NB4 (cell line): ENCODE data around the gene HOMER2.

Experiments
- DNase-seq: peaks from one replicate; pipeline ENCODE4 v3.0.0; 2010; ENCODE audit warnings: low read depth
- H3K4me3 ChIP-seq: one replicate; pipeline ENCODE4 v1.5.1; 2011; ENCODE audit warnings: mild to moderate bottlenecking, low read depth, low read length, moderate library complexity
- CTCF ChIP-seq: IDR thresholded peaks from one replicate; pipeline ENCODE4 v1.5.1; 2012; ENCODE audit warnings: low read depth, low read length
- MAX ChIP-seq: IDR thresholded peaks from 2 replicates; pipeline ENCODE4 v1.6.1; 2011; ENCODE audit warnings: low read depth, low read length
- MYC ChIP-seq: IDR thresholded peaks from 2 replicates; pipeline ENCODE4 v1.6.1; 2011; ENCODE audit warnings: low read depth, low read length
- POLR2A ChIP-seq: IDR thresholded peaks from 2 replicates; pipeline ENCODE4 v1.6.1; 2011; ENCODE audit warnings: mild to moderate bottlenecking; ENCODE audit not compliant: insufficient read length; ENCODE audit errors: extremely low read depth

HOMER2 gene

GRCh38 chr15:82851981-82852511 lies 100.5 kb downstream of the HOMER2 start:
- TF ChIP-seq MYC, result no peak
- no peak for TF ChIP-seq POLR2A
- no peak for TF ChIP-seq MAX
- TF ChIP-seq CTCF, result no peak
- no peak for DNase-seq
- H3K4me3 ChIP-seq, result no peak overlapping the region

- no peak overlapping the region for H3K4me3 ChIP-seq
- no peak for DNase-seq
- TF ChIP-seq MAX (no peak), POLR2A (no peak), MYC (no peak), CTCF (no peak)
These were observed 101.1 kb downstream of the HOMER2 start for GRCh38 chr15:82851306-82851850.

- no peak overlapping the region for H3K4me3 ChIP-seq
- DNase-seq, result no peak
- TF ChIP-seq CTCF, result no peak
- no peak for TF ChIP-seq MAX
- no peak for TF ChIP-seq MYC
- TF ChIP-seq POLR2A, result no peak
These were observed 101.8 kb downstream of the HOMER2 start for GRCh38 chr15:82850731-82851130.

- no peak overlapping the region for H3K4me3 ChIP-seq
- TF ChIP-seq MAX, result peak; percentile 59
- TF ChIP-seq POLR2A, result no peak
- TF ChIP-seq MYC, result peak; percentile 69
- peak; percentile 85 for TF ChIP-seq CTCF
- peak; percentile 82 for DNase-seq
These were observed 102.7 kb downstream of the HOMER2 start for GRCh38 chr15:82849556-82850512.

GRCh38 chr15:82848241-82848993 lies 104.1 kb downstream of the HOMER2 start:
- no peak for DNase-seq
- TF ChIP-seq POLR2A (no peak), MAX (no peak), CTCF (no peak), MYC (no peak)

More at GRCh38 chr15:82848241-82848993, 104.1 kb downstream of the HOMER2 start:
- no peak overlapping the region for H3K4me3 ChIP-seq
